GM20431 (cell line): Measurements from ENCODE around the gene PARN.

Experiments
- in situ Hi-C: fragments of 300-500 bp; cut with MseI, MboI; formaldehyde crosslinking; loops from one replicate; pipeline ENCODE4 v1.15.0; 2020; ENCODE audit warnings: low sequenced_read_pairs; ENCODE audit not compliant: unreplicated experiment

PARN gene

GRCh38 chr16:14502932-14503741 is 126.9 kb downstream of the PARN start:
- in situ Hi-C loops = no loop called here

- in situ Hi-C loops = no loop called here
Measured at GRCh38 chr16:14502256-14502875, 127.7 kb downstream of the PARN start.

DNA sequence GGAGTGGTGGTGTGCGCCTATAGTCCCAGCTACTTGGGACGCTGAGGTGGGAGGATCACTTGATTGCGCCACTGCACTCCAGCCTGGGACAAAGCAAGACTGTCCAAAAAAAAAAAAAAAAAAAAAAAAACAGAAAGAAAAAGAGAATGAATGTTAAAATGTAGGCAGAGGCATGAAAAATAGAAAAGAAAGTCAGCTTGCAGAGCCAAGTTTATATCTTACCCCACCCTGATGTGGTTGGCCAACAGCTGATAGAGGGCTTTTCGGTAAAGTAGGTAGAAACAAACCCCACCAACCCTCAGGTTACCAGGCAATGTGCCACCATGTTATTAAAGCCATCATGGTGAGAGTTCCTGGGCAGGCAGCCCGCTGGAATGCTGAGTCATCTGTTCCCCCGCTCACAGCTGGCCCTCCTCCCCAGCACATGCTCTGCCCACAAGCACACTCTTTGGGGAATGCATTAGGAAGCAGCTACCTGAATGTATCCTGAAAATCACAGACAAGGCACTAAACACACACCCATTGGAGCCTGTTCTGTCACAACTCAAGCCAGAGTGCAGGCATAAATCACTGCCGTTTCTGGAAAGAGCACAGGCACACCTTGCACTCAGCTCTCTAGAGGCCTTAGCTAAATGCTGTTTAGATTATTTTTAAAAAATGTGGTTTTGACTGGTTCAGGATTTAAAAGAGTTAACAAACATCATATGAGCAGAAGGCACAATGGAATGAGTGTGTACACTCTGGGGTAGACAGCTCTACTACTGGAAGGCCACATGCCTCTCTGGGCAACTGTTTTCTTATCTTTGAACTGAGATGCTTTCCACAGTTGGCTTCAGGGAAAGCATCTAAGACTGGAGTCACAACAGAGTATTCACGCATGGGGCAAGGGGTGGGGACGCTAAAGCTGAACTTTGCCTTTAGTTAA is 128.5 kb downstream of the PARN start:
- in situ Hi-C loops = no loop called here

GRCh38 chr16:14500791-14501190 is 129.3 kb downstream of the PARN start:
- in situ Hi-C loops = no loop called here

DNA sequence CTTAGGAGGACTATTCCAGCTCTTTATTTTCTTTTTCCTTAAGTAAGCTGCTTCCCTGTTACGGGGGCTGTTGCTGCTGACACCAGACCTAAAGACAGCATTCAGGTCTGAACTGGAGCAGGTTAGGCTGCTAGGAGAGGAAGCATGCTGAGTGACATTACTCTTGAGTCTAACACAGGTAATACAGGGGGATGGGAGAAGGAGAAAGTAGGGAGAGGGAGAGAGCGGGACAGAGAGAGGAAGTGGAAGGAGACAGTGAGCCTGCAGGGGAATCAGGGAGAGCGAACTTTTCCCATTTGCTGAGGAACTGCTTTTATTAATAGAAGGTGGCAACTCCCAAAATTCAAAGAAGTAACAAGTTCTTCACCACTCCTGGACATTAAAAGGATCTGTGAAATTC is 130.9 kb downstream of the PARN start:
- in situ Hi-C loops = no loop called here

DNA sequence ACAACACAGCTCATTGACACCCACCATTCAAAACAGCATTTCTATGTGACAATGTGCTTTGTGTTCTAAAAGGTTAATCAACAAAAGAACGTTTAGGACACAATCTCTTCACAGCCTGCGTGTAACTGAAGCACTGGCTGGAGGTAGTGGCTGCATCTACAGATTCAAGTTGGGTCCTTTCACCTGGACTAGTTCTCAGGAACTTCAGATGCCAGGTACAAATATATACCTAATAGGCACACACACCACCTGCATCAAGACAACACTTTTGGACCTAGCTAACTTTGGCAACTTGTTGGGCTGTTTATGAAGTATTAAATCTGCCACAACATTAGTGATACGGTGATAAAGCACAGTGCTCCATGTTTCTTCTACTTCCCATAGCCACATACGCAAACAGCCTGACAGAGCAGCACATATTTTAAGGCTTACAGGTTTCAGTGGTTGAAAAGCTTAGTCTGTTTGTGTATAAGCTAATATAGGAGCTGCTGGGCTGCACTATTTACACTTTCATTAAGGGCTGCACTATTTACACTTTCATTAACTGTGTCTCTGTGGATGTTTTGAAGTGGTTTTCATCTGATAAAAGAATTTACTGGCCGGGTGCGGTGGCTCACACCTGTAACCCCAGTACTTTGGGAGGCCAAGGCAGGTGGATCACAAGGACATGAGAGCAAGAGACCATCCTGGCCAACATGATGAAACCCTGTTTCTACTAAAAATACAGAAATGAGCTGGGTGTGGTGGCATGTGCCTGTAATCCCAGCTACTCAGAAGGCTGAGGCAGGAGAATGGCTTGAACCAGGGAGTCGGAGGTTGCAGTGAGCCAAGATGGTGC is 132.6 kb downstream of the PARN start:
- in situ Hi-C loops = no loop called here

- in situ Hi-C loops = no loop called here
Measured at GRCh38 chr16:14496786-14497185, 133.3 kb downstream of the PARN start.

GRCh38 chr16:14496047-14496770 is 133.9 kb downstream of the PARN start:
- in situ Hi-C loops = no loop called here

DNA sequence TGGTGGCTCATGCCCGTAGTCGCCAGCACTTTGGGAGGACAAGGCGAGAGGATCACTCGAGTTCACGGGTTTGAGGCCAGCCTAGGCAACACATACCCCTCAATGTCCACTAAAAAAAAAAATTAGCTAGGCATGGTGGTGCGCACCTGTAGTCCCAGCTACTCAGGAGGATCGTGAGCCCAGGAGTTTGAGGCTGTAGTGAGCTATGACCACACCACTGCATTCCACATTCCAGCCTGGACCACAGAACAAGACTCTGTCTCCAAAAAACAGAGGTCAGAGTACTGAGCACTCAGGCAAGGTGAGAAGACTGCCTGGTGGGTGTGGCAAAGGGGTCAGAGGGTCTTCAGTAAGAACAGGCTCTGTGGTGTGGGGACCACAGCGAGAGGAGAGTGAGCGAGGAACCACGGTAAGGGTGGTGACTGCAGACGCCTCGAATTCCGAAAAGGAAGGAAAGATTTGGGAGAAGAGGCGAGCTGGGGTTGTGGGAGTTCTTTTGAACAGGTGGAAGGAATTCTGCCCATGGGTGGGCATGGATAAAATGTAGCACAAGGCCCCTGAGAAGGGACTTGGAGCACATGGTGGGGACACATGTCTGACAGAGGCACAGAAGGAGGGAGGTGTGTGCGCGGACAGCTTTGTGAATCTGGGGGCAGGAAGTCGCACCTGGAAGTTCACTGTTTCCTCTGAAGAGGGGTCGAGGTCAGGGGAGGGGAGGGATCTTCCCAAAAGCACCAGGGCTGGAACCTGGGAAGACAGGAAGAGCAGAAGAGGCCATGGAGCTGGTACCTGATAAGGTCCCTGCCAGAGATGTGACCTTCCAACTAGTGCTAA is 134.6 kb downstream of the PARN start:
- in situ Hi-C loops = no loop called here

DNA sequence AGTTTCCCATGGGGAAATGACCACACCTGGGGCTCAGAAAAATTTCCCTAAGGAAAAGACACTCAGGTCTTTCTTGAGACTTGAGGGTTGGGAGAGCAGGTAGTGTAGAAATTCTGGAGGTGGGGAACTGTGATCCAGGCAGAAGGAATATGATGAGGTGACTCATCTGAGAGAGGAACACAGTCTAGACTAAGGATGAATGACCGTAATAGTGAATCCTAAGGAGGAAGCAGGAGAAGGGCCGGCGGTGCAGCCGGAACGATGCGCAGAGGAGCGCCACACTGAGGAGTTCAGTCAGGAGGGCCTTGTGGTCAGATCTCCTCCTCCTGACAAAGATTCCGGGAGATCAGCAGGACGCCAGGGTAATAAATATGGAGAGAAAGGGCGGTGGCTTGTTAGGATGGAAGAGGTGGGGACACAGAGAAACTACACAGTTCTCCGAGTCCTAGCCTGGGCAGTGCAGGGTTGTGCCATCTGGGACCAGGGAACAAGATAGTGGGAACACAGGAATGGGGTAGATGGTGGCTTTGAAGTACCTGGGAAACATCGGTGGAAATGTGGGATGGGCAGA is 135.6 kb downstream of the PARN start:
- in situ Hi-C loops = no loop called here

DNA sequence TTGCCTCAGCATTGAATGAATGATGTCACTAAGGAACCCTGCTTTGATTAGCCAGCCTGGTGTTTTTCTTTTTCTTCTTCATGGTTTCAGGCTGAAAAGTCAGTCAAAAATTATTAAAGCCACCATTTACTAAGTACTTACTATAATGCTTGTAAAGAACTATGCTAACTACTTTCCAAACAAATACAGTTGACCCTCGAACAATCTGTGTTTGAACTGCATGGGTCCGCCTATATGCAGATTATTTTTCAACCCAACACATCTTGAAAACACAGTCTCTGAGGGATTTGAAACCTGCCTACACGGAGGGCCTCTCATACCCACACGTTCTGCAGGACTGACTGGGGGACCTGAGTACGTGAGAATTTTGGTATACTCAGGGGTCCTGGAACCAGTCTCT is 136.3 kb downstream of the PARN start:
- in situ Hi-C loops = no loop called here

DNA sequence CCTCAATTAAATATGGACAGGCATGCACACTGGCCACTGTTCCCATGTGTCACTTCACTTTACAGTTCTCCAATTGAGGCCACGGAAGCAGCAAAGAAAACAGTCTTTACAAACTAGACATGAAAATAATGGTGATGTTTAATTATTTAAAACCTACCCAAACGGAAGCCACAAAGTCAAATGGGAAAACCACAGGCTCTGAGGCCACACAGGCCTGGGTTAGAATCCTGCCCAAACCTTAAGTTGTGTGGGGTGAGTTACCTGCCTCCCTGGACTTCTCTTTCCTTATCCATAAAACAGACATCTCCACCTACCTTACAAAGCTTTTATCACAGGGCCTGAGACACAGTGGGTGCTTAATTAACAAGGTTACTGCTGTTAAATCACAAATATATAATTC is 137.4 kb downstream of the PARN start:
- in situ Hi-C loops = no loop called here

DNA sequence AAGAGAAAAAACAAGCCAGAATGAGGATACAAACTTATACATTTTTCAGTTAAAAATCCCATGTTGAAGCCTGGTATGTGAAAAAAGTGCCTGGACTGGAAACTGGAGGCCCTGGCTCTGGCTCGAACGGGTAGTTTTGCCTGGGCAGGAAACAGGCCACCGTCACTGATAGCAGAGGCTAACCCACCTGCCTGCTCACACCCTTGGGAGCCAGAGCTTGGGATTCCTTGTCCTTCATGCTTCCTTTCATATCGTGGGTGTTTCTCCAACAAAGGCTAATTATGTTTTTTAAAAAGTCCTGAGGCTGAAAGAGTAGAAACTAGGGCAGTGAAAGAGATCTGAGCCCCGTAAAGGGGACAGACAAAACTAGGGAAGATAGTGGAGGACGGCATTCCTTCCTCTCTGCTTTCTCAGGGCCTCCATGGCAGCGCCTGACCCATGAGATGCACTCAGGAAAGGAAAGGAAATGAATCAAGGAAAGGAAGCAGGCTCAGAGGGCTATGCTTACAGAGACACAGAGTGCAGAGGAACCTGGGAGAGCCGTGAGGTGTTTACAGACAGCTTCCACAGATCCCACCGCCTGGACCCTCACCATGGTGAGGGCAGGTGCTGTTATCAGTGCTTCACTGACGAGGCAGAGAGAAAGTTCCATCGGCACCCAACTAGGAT is 138.1 kb downstream of the PARN start:
- in situ Hi-C loops = no loop called here

- in situ Hi-C loops = no loop called here
Measured at GRCh38 chr16:14490235-14490634, 139.8 kb downstream of the PARN start.

DNA sequence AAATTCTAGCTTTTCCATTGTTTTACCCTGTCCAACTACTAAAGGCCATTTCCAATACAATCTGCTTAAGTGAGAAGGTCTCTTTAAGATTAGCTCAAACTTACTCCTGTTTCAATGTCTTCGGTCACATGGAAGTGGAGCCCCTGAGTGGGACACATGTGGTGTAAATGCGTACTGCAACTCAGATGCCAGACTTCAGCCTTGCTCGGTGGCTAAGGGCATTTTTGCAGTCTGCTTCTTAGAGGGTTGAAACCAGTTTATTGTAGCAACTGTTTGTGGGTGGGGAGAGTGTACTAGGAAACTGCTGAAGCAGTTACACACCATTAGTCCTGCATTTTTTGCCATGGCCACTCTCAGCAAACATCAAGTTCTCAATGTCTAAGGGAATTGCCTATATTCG is 140.6 kb downstream of the PARN start:
- in situ Hi-C loops = no loop called here

- in situ Hi-C loops = no loop called here
Measured at GRCh38 chr16:14487579-14487978, 142.5 kb downstream of the PARN start.

- in situ Hi-C loops = no loop called here
Measured at GRCh38 chr16:14486520-14487303, 143.3 kb downstream of the PARN start.
